GM21717 (cell line): Measurements from ENCODE around the gene KIAA1755.

Experiments used
- ATAC-seq: cut with Tn5 transposase; IDR thresholded peaks from one replicate; pipeline ENCODE4 v1.9.1; 2021; ENCODE audit warnings: mild to moderate bottlenecking, moderate library complexity; ENCODE audit not compliant: unreplicated experiment

The KIAA1755 gene

GRCh38 chr20:38260378-38261053 lies at the start of gene KIAA1755:
TSS of gene KIAA1755 (minus strand) at chr20:38260735. CDS start at chr20:38260500, 235 bp downstream.
- no peak for ATAC-seq

GRCh38 chr20:38308447-38308846 lies 47.9 kb upstream of the KIAA1755 start:
- no peak for ATAC-seq

- ATAC-seq = no peak
Observed at GRCh38 chr20:38308047-38308438, 47.5 kb upstream of the KIAA1755 start.

- ATAC-seq = no peak
Observed at GRCh38 chr20:38307371-38308046, 47.0 kb upstream of the KIAA1755 start.

- ATAC-seq = no peak
Observed at GRCh38 chr20:38306379-38306778, 45.8 kb upstream of the KIAA1755 start.

- no peak for ATAC-seq
Observed at GRCh38 chr20:38305541-38305940, 45.0 kb upstream of the KIAA1755 start.

GRCh38 chr20:38304845-38305447 lies 44.4 kb upstream of the KIAA1755 start:
- ATAC-seq = no peak

- ATAC-seq = no peak
Observed at GRCh38 chr20:38303908-38304379, 43.4 kb upstream of the KIAA1755 start, which contains the start of gene BPI. TSS of gene BPI (plus strand) at chr20:38304156. CDS start at chr20:38304224, 68 bp downstream.

- ATAC-seq = no peak
Observed at GRCh38 chr20:38302786-38303185, 42.3 kb upstream of the KIAA1755 start.

GRCh38 chr20:38301309-38301708 lies 40.8 kb upstream of the KIAA1755 start:
- no peak for ATAC-seq

- ATAC-seq = no peak
Observed at GRCh38 chr20:38300438-38300837, 39.9 kb upstream of the KIAA1755 start.

- ATAC-seq = no peak
Observed at GRCh38 chr20:38299963-38300362, 39.4 kb upstream of the KIAA1755 start.

GRCh38 chr20:38298768-38299288 lies 38.3 kb upstream of the KIAA1755 start:
- ATAC-seq = no peak

GRCh38 chr20:38297916-38298674 lies 37.6 kb upstream of the KIAA1755 start:
- ATAC-seq = no peak

- no peak for ATAC-seq
Observed at GRCh38 chr20:38296433-38296832, 35.9 kb upstream of the KIAA1755 start.

GRCh38 chr20:38295811-38296210 lies 35.3 kb upstream of the KIAA1755 start:
- no peak for ATAC-seq

- ATAC-seq = no peak
Observed at GRCh38 chr20:38294076-38294591, 33.6 kb upstream of the KIAA1755 start.

GRCh38 chr20:38293491-38294065 lies 33.0 kb upstream of the KIAA1755 start:
- no peak for ATAC-seq

- ATAC-seq = no peak
Observed at GRCh38 chr20:38291966-38292365, 31.4 kb upstream of the KIAA1755 start.
